GM18868 (cell line): ENCODE measurements around the gene GLYAT.
"Not testable (repeated sequence)": the region's sequence is repeated elsewhere in the genome, so short reads cannot be mapped to it uniquely, and the experiment has no call there.

ENCODE experiments used
- ATAC-seq: cut with Tn5 transposase; IDR thresholded peaks from one replicate; pipeline ENCODE4 v1.9.1; 2021; ENCODE audit warnings: mild to moderate bottlenecking, moderate library complexity; ENCODE audit not compliant: unreplicated experiment

GLYAT gene

DNA sequence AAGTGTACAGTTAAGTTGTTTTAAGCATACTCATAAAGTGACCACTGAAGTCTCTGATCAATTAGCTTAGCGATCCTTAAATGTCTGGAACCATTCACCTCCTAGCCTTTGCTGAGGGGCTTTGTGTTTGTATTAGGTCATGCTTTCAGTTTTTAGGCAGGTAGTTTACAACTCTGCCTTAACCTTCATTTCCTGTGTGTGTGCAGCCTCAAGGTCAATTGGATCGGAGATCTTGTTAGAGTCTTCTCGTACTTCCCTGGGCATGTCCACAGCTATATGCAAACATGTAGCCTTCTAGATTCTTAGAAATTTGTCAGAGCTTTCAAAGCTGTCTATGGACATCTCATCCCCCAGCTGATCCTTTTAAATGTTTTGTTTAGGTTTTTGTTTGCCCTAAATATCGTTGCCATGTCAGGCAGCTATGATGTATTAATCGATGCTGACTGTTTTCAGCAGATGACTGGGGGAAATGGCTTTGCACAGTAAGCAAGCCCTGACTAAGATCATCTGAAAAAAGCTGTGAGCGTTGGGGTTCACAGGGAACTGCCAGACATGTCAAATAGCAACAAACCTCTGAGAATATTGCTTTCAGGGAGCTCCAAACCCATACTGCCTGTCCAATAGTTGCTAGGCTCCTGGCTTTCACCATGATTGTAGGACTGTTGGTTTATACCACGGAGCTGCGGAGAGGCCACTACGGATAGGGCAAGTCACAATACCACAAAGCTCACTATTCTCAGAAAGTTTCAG is 45.6 kb downstream of the GLYAT start:
- ATAC-seq = no peak

GRCh38 chr11:58682660-58683059 is 49.1 kb downstream of the GLYAT start:
- ATAC-seq = not testable (repeated sequence)

- ATAC-seq = not testable (repeated sequence)
Observed at GRCh38 chr11:58677536-58677935, 54.2 kb downstream of the GLYAT start.

DNA sequence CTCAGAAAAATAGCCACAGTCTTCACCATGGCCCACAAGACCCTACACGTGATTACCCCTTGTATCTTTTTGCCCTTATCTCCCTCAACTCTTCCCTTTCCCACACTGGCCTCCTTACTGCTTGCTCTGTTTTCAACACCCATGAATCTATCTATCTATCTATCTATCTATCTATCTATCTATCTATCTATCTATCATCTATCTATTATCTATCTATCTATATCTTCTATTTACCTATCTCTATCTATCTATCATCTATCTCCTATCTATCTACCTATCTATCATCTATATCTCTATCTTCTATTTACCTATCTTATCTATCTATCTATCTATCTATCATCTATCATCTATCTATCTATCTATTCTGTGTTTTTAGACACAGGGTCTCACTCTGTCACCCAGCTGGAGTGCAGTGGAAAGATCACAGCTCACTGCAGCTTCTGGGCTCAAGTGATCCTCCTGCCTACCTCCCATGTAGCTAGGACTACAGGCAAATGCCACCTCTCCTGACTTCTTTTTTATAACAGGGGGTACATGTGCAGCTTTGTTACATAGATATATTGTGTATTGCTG is 55.1 kb downstream of the GLYAT start:
- ATAC-seq = no peak

DNA sequence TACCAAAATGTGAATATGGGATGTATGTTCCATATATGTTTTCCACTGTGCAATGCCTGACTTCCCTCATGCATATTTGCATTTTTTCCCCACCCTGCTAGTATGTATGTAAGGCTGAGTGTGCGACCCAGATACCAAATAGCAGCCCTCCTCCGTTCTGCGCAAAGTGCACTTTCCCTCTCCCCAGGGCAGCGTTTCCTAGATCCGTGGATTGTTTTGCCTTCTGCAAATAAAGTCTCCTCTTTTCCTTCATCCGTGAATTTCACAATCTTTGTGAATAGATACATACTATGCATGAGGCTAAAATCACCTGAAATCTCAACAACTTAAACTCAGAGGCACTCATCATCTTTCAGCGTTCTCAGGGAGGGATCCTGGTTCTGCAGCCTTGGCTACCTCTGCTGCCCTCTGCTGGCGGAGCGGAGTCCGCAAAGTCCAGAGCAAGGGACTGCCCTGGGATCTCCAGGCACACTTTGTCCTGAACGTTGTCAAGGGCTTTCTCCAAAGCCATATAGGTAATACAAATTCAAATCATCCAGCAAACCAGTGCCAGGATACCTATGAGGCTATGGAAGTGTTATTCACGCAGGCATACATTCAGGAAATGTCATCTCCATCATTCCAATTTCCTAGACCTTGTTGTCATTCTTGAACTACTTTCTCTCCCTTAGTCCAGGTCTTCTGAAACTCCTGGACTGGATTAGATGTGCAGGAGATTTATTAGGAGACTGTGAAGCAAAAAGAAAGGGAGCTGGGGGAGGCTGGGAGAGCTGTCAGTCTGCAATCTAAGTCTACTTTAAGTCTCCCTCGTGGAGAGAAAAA is 56.2 kb downstream of the GLYAT start:
- peak; percentile 94 for ATAC-seq

DNA sequence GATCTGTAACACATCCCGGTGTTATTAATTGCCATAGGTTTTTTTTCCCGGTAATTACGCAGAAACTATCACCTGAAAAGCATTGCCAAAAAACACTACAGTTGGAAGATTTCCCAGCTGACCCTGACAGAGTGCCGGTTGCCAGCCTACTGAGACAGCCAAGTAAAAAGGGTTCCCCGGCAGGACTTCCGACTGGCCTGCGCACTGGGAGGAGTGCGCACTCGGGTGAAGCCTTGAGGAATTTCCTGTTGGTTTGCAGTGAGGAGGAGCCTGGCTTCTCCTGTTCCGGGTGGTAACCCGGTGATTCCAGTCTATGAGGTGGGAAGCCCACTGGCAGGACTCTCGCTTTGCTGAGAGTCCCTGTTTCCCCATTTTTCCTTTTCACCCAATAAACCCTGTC is 57.1 kb downstream of the GLYAT start:
- no peak for ATAC-seq

GRCh38 chr11:58671983-58672633 is 59.6 kb downstream of the GLYAT start:
- ATAC-seq = no peak

DNA sequence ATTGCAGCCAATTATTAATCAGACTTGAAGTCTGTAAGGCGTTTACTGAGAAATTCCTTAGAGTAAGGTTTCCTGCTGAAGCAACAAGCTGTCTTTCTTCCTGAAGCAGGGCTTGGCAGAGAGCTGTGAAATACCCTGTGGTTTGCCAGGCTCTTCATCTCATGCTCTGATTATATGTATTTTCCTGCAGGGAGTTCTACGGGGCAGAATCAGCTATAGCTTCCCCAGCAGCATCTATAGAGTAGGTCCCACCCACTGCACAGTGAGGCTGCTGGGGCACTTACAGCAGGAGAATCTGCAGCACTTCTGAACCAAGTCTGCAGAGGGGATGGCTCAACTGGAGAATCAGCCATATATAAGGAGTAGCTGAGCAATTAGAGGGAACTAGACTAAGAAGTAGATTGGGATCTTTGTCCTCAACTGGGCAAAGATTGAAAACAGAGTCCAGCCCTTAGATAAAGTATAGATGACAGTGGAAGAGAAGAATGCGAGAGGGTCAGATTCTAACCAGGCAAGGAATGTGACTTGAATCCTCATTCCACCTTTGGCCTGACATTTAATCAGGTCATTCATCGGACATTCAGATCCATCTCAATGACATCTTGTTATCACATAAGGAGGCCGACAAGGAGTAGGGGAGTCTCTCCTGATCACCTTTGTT is 71.7 kb downstream of the GLYAT start:
- ATAC-seq = no peak

GRCh38 chr11:58659404-58659803 is 72.3 kb downstream of the GLYAT start:
- ATAC-seq = no peak
